Lung microvascular endothelial cell (primary cell): ENCODE data around the gene IGF2R. TPM values are rescaled to one million over a fixed set of nuclear protein-coding genes. Genes with fewer than 3 reads are reported as not detected.
A peak's percentile ranks its signal among the peaks of the same experiment; 100 is the strongest.
"Not testable (repeated sequence)": the region's sequence is repeated elsewhere in the genome, so short reads cannot be mapped to it uniquely, and the experiment has no call there.

Source experiments
- DNase-seq, 2 donors: peaks; one replicate each; pipeline versions ENCODE4 v3.0.0 to v3.0.0-alpha.2; 2010; ENCODE audit warnings: low read depth in 2 of 2
- total RNA-seq: library from RNA; depleted of rRNA; stranded (reverse); fragments of >200 nt; gene quantifications from 2 replicates; pipeline ENCODE4 v1.2.1, GENCODE V29; 2014

Gene IGF2R
- total RNA-seq, result 65.6 and 93.7 TPM in 2 replicates

GRCh38 chr6:159968295-159969203 lies at the start of gene IGF2R:
IGF2R (plus strand) TSS chr6:159969082; CDS start chr6:159969247, 165 bp downstream.
- DNase-seq, result peak; percentile 83 to 94

DNA sequence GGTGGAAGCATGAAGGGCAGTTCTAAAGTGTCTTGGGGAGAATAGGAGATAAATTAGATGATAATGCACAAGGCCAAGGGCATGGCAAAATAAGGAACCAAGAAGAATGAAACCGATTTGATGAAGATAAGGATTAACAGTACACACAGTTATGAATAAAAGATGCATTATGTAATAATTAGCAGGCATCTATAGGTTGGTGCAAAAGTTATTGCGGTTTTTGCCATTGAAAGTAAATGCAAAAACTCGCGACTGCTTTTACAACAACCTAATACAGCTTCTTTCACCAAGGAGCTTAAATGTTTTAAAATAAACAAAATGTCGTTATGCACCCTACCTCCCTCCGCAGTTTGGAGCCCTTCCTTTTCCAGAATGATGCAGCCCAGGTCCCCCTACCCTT lies 49.1 kb upstream of the IGF2R start:
- DNase-seq, result no peak

GRCh38 chr6:159924150-159924549 lies 44.7 kb upstream of the IGF2R start:
- DNase-seq, result not testable (repeated sequence)

DNA sequence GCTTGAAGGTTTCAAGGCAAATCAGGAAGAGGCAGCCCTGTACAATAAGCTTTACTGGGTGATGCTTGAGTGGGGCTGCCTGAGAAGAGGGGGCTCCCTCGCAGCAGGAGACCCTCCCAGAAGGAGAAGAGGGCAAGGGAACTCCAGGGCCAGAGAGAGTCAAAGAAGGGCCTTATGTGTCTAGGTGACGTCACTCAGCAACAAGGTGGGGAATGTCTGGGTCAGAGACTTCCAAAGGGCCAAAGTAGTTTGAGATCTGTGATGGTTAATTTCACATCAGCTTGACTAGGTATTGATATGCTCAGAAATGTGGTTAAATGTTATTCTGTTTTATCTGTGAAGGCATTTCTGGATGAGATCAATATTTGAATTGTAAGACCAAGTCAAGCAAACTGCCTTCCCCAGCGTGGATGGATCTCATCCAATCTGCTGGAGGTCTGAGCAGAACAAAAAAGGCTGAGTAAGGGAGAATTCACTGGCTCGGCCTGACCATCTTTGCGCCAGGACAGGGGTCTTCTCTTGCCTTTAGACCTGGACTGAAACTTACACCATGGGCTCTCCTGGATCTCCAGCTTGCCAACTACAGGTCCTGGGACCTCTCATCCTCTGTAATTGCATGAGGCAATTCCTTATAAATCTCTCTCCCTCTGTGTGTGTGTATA lies 42.2 kb upstream of the IGF2R start:
- no peak for DNase-seq

DNA sequence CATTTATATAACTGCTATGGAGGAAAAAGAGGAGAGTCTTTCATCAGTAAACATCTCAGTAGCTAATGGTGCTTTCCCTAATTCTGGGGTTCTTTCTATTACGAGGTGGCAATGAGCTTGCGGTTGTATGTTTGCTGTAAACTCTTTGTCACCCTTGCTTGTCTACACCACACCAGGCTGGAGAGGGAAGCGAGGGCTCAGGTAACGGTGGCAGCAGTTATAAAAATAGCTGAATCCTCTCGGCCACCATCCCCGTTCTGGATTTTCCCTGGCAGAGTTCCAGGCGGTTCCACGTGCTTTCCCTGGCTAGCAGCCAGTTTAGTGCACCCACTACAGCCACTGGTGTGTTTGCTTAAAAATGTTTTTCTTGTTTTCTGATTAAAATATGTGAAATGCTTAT lies 39.1 kb upstream of the IGF2R start:
- DNase-seq, result peak; percentile 30 to 65

GRCh38 chr6:159931112-159931511 lies 37.8 kb upstream of the IGF2R start:
- no peak for DNase-seq

DNA sequence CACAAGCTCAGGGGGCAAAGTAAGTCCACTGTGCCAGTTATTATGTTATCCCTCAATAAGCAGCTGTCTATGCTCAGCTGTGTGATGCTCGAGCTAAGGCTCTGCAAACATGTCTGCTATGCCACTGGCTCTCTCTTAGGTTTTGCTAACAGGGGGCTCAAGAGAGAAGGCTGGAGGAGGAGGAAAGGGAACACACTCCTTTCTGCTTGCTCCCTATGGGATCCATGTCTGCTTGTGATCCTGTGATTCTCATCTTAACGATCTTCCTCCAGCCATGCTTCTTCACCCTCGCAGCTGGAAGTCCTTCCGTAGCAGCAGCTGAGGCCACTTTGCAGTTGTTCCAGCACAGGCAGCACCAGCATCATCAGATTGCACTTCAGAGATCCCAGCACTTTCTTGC lies 37.0 kb upstream of the IGF2R start:
- DNase-seq, result no peak

DNA sequence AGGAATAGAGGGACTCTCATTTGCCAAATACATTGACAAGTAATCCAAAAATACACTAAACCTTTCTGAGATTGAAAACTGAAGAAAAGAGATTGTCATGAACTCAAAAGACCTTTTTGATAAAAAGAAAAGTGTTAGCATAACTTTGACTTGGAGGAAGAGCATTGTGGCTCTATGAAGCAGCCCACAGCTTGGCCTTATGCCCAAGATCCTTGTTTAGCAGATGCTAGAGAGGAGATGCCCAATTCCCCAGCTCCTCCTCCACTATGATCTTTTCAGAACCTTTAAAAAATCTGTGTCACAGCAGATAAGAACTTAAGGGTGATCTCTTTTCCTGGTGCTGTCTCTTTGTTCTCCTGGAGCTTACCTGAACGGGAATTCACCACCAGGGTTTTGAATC lies 35.8 kb upstream of the IGF2R start:
- no peak for DNase-seq

DNA sequence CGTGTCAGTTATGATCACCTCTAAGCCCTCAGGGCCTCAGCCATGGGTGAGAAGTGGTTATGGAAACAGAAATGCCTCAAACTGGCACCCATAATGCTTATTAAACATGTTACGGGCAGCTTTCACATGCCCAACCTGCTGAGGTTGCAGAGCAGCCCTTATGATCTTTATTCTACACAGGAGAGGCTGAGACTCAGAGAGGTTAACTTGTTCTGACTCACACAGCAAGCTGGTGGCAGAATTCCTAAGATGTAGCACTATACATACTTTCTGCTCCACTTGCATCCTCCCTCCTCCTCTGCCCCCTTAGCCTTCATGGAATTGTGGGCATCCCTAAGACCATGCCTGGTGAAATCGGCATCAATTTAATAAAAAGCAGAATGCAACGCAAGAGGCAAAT lies 34.7 kb upstream of the IGF2R start:
- no peak for DNase-seq

- no peak for DNase-seq
Observed at GRCh38 chr6:159935065-159935464, 33.8 kb upstream of the IGF2R start.

- DNase-seq, result no peak
Observed at GRCh38 chr6:159935633-159936032, 33.2 kb upstream of the IGF2R start.

GRCh38 chr6:159939591-159940016 lies 29.3 kb upstream of the IGF2R start:
- peak in 1 of 2 donors; percentile 44 for DNase-seq

DNA sequence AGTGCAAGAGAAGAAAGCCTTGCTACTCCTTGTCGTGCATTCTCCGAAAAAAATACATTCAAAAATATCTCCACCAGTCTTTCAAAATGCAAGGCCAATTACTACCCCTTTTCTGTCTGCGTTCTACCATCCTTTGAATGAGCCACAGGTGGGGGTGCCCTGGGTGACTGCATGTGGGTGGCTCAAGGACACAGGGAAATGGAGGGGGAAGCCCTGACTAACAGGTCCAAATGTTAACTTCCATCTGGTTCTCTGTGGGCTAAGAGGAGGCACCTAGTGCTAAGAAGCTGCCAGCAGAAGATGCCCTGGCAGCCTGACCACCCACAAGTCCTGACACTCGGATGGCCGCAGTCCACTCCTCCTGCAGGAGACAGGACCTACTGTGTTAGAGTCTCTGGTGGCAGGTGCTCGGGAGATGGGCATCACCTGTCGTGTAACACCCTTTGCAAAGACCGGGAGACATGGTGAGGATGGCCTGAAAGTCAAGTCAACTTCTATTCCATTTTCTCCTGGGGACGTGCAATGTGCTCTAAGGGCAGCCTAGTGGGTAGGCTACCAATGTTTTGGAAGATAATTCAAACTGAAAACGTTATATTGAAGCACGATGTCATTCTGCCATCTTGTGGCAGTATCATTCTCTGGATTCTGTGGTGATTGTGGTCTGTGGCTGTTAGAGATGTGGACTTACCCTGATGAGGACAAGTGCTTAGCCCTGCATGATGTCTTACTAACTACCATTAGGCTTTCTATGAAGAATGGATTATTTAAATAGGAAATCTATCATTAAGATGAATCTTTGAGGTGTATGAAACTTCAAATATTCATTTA lies 27.4 kb upstream of the IGF2R start:
- peak; percentile 49 to 58 for DNase-seq

- DNase-seq, result peak in 1 of 2 donors; percentile 7
Observed at GRCh38 chr6:159943101-159943632, 25.7 kb upstream of the IGF2R start.

- DNase-seq, result no peak
Observed at GRCh38 chr6:159943968-159944598, 24.8 kb upstream of the IGF2R start.

- DNase-seq, result no peak
Observed at GRCh38 chr6:159945801-159946392, 23.0 kb upstream of the IGF2R start.

DNA sequence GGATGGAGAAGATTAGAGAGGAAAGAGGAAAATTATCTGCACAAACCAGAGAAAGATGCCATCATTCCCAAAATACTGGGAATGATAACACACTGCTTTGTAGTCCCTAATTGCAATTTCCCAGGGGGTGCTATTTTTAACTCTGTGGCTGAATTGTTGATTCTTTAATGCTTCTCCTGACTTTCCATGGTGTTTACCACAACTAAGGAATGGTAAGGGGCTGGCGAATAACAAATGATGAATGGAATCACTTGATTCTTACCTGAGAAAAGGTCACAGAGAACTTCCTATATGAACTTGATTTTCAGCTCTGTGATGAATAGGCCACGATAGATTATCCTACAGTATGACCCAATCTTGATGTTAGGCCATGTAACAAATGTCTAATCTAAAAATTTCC lies 22.0 kb upstream of the IGF2R start:
- DNase-seq, result no peak

GRCh38 chr6:159948199-159948598 lies 20.7 kb upstream of the IGF2R start:
- no peak for DNase-seq

GRCh38 chr6:159951772-159952171 lies 17.1 kb upstream of the IGF2R start:
- DNase-seq, result no peak

DNA sequence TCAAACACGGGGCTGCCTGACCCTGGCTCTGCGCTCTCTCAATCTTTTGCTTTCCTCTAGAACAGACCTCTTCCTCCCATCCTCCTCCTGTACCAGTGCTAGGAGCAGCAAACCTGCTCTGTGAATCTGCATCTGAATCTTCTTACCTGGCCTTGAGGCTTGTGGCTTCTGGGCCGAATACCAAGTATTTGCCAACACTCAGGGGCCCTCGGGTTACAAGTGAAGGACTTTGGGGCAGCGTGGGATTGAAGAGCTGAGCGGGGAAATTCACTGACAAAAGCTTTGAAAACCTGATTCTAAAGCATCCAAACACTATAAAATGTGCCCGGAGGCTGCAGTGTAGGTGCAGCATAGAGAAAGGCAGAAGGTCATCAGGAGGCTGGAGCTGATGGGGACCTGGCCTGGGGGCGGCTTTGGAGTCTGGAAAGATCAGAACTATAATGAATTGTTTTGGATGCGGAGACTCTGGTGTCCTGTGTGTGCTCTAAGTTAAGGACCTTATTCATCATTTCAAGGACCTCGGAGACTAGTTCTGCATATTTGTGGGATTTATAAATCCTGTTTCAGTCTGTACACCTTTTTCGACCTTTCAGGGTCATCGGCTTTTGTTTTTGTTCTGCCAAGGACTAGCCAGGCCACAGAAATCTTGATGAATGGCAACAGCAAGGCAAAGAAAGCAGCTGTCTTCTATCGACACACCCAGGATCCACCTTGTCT lies 16.4 kb upstream of the IGF2R start:
- no peak for DNase-seq
